COR-L47 (cell line): Measurements from ENCODE around the gene DPYSL3.

Source experiments
- DNase-seq: peaks from one replicate; lab custom pipeline; 2025; lab: John Stamatoyannopoulos, UW

Gene DPYSL3

DNA sequence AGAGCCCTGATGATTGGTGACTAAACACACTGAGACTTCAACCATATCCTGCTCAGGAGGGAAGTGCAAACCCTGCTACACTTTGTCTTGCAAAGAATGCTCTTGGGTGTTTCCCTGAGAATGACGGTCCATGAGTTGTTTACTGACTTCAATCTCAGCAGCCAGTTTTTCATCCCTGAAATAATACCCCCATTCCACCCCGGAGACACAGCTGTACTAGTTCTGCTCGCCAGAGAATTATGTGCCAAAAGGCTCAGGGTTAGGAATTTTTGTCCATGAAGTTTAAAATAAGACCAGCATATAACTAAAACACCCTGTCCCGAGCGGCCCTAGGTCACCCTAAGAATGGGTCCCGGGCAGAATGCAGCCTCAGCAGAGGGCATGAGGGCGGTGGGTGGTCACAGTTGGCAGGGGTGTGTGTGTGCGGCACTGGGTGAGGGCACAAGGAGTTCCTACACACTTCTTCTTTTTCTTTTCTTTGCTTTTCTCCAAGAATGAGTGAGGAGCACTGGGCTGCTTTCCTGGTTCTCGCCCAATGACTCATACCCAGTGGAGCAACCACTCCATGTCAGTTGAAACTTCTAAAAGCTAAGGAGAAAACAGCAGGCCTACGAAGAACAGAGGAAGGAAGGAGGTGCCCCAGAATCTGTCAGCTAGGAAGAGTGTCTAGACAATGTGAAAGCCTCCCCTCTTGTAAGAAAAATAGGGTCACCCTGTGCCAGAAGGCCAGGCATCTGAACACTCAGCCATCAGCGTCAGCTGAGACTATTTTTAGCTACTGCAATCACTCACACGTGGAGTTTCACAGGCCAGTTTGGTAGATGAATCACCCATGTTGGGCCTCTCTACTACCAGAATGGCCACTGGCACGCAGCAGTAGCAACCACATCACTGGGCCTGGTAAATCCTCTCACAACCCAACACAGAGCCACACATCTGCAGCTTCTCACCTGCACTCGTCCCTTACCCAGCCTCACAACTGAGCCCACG, 105.9 kb downstream of the DPYSL3 start:
- no peak for DNase-seq

DNA sequence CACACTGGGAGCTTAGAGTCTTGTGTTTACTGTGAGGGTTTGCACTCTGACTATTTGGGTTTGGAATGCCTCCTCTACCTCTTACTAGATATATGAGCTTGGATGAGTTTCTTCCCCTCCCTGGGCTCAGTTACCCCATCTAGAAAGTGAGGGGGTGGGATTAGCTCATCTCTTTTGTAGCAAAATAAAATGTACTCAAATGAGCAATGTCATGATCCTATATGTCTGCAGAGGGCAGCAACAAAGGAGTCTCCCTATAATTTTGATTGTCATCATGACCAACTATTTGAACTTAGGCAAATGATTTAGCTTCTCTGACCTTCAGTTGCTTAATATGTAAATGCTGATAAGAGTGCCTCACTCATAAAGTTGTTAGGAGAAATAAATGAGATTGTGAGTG, 109.0 kb downstream of the DPYSL3 start:
- no peak for DNase-seq

DNA sequence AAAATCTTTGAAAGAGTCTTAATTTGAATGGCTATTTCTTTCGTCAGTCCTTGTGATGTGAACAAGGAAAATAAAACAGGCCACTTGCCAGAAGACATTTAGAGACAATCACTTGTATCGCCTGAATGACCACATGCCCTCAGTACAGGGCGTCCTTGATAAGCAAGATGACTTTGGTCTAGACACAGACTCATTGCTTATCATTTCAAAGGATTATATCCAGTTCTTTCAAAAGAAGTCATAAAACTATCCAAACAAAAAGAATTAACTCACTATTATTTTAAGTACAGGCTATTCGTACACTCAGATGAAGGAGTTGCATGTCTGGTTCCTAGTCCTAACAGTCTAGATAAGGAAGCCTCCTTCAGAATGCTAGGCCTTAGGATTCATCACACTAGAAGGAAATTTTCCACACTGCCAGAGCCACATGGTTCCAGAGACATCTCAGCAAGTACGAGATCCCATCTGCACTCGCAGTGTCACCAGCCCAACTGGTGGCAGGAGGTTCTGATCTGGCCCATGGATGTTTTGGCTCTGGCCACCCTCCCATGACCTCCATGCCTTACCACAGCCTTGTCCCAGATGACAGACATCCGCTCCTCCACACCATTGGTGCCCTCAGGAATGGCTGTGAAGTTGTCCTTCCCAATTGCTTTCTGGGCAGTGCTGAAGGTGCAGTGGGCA, 109.6 kb downstream of the DPYSL3 start:
- DNase-seq: no peak

DNA sequence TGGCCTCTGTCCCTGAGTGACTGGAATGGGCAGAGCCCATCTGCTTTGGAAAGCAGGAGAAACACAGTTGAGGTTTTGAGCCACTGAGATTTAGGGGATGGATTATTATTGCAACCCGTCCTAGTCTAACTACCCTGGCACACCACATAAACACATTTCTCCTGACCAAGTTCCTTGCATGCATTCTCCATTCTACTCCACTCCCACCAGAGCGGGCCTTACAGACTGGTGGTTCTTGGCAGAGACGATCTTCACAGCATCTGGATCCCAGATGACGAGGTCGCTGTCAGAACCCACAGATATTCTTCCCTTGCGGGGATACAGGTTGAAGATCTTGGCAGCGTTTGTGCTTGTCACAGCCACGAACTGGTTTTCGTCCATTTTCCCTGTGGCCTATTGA, 111.0 kb downstream of the DPYSL3 start:
- DNase-seq: no peak

DNA sequence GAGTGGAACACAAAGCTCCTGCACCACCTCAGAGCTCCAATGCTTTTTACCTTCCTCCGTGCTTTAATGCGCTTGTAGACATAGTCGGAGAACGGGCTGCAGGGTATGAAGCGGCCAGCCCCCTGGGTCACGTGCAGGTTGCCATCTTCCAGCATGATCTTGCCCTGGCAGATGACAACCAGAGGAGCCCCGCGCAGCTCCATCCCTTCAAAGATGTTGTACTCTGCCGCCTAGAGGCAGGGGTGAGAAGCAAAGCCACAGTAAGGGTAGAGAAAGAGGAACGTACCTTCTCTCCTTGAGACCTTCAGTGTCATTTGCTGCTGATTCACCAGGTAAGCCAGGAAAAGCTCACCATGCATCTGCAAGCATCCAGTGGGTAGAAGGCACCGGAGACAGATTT, 112.3 kb downstream of the DPYSL3 start:
- no peak for DNase-seq

DNA sequence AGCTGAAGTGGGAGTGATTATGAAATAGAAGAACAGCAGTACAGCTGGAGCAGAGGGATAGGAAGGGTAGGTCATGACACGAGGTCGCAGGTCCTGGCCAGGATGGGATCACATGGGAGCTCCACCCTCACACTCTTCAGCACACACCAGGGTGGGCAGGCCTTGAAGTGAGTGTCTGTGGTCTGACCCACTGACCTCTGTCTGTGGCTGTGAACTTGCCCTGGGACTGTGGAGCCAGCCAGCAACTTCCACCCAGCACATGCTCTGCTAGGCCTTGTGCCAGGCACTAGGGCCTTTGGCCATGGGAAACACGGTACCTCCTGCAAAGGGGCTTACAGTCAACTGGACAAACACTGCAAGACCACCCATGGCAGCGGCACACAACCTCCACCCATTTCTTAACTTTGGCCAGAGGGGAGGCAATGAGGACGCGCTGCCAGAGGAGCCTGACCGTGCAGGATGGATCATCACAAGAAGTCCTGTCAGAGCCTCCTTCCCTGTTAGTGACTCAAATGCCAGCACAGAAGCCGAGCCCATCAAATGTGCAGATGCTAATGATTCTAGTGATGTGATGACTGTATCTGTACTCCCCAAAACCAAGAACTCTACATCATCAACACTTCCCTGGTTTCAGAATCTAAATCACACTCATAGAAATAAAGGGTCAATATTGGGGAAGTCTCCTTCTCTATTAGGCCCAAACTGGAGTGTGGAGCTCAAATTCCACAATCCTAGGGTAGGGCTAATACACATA, 113.6 kb downstream of the DPYSL3 start:
- no peak for DNase-seq

DNA sequence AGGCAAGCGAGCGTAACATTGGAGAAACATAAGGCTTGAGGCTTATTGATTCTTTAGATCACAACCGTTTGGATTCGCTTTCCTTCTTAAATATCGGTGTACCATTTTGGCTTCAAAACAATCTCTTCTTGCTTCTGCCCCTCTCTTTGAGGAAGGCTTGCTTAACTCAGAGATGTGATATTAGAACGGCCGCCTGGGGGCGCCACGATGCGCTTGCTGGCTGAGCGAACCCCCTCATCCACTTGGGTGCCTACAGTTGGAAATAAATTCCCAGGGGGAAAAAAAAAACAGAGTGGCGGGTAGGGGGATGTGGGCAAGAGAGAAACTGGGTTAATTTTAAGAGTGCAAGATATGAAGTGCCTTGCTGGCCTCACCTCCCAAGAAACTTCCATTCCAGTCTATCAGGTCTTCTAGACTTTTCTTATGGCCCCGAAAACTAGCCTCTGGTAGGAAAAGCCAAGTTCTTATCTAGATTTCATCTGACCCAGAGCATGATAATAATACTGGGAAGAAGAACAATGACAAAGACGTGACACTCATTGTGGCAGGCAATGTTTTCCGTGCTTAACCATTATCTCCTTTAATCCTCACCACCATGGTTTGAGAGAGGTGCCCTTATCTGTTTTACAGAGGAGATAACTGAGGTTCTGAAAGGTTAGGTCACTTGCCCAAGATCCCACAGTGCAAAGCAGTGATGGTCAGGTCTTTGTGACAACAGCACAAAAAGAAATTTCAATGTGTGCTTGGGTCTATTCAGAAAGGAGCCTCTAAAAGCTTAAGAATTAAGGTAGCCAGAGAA, 115.8 kb downstream of the DPYSL3 start:
- DNase-seq: no peak

DNA sequence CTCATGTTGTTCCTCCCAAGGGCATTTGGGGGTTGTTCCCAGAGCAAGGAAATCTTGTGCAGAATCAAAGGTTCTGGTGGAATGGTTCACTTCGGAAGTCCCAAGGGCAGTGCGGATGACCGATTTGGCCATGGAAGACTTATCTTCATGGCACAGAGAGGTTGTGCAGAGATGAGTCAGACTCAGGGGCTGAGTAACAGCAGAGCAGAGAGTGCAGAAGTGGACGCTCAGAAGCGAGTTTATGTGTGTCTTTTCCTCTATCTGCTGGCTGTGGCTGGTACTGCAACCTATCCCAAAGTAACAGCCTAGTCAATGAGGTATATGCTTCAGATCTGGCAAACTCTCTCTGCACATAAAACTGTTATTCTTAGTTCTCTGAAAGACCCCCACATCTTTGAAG, 118.1 kb downstream of the DPYSL3 start:
- peak; percentile 11 for DNase-seq

DNA sequence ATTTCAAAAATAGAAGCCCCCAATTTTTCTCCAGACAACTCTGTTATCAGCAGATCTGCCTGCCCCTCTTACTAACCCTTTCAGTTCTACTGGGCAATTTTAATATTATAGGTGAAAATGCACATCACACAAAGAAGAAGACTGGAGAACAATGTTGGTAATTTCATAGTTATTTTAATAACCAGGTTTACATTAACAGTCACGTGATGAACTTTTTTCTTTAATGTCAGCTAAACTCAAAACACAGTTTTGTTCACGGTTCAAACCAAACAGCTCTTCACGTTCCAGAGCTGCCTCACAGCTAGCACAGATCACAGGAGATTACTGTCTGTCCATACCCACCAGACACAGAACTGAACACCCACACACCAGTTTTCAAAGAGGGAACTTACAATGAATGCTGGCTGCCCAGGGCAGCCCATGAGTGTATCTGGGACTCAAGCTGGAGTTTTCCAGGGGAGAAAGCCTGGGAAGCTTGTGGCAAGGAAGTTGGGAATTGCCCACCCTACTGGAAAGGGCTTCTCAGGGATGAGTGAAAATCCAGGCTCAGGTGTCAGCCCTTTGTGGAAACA, 119.1 kb downstream of the DPYSL3 start:
- no peak for DNase-seq

DNA sequence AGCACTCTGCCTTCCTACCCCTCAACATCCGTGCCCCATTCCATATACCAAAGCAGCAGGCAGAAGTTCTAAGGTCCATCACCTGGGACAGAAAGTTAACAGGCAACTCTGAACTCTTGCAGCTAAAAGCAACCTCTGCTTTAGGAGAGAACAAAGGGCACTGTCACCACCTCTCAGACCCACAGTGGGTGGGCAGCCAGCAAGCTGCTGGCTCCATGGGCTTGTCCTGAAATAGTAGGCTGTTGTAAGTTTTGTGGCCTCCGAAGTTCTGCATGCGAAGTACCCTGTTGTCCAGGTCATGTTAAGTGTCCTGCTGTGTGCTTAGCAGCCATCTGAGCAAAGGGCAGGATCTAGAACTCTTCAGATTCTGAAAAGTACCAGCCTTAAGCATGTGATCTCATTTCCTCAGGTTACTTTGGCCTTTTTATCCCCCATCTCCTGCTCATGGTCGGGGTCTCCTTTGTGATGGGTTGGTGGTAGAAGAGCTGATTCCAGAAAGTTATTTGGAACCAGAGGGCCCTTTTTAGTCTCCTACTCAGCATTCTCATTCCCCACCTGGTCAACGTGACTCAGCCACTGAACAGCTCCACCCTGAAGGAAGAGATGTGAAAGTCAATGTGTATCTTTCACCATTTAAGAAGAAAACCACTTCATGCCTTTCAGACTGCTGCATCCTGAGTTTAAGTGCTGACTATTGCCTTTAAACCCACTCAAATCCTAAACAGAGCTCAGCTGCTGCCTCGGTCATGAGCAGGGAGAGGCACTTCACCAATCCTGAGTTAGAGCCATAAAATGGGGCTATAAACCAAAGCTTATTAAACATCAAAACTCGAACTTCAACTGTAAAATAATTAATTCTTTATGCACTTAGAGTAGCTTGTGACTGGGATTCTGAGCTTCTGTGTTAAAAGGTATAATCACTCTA, 121.4 kb downstream of the DPYSL3 start:
- DNase-seq: no peak

DNA sequence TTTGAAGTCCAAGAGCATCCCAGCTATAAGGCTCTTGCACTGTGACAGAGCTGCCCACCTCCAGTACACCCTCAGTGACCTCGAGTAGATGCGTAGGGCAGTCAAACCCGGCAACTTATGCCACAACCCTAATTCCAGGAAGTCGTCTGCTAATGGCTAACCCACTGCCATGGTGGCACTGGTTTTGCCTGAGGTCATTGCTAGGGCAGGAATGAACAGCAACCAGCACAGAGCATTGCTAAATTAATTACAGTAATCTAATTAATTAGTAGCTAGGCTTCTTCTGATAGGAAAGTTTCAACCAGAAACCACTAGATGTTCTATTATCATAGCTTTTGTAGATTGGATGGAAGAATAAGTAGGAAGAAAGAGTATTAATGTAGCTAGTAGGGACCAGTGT, 122.8 kb downstream of the DPYSL3 start:
- no peak for DNase-seq

DNA sequence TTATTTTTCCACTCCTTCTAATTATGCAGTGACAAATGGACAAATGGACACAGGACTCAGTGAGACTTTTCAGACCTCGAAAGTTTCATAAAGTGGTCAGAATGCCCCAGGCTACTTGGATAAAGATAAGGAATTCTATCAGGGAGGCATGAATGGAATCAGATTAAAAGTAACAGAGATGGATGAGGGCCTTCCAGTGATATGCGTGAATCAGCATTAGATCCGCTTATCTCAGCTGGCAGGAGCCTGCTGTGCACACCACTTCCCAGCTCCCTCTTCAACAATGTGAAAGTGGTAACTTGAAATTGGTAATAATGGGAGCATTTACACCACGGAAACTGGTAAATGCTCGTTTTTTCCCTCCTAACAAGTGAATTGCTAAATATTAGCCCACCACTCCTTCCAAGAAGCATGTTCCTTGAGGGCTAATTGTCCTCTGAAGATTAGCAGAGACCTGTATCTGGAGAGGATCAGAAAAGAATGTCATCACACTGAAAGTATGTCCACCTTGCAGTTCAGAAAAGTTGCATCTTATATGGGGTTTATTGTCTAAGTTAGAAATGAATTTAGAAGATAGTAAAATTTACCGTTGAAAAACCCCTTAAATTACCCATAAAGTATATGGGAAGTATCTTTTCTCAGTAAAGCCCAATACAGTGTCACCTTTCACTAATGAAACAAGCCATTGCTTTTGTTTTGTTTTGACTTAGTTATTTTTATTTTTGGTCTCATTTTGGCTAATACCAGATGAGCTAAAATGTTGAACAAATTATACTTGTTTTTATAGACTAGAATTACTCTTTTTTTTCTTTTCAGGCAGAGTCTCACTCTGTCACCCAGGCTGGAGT, 125.3 kb downstream of the DPYSL3 start:
- no peak for DNase-seq

DNA sequence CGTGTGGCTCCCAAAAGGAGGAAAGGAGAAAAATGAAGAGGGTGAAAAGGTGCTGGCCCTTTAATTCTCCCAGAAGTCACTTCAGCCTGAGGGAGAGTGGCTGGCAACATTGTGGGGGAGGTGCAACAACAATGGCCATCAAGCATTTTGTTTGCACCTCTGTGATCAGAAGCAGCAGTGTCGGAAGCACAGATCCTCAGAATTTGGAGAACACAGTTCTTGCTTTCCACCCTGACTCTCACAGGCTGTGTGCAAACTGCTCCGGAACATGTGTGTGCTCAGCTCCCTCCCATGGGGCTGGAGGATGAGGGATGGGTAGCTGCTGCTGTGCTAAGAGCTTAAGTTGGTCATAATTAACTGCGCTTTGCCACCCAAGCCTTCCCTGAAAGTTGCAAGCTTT, 127.1 kb downstream of the DPYSL3 start:
- no peak for DNase-seq

DNA sequence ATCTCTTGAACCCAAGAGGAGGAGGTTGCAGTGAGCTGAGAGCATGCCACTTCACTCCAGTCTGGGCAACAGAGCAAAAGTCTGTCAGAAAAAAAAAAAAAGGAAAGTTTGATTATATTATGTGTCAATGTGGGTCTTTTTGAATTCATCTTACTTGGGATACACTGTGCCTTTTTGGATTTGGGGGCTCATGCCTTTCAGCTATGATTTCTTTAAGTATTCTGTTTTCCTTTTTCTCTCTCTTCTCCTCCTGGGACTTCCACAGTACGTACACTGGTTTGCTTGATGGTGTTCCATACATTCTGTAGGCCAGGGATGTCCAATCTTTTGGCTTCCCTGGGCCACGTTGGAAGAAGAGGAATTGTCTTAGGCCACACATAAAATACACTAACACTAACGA, 128.3 kb downstream of the DPYSL3 start:
- no peak for DNase-seq

DNA sequence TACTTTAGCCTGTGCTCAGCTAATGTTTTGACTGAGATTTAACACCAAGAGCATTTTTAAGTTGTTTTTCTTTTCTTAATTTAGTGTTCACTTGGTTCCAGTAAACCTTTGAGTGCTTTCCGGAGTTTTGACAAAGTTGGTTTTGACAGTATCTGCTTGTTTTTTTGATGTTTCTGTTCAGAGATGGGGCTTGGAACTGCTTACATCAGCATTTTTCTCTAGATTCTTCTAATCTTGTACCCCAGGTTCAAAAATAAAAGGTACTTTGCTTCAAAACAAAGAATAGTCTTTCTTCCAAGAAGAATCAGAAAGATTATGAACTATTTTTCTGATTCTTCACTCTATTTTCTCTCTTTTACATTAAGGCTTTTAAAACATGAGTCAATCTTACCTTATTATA, 132.2 kb downstream of the DPYSL3 start:
- DNase-seq: no peak

DNA sequence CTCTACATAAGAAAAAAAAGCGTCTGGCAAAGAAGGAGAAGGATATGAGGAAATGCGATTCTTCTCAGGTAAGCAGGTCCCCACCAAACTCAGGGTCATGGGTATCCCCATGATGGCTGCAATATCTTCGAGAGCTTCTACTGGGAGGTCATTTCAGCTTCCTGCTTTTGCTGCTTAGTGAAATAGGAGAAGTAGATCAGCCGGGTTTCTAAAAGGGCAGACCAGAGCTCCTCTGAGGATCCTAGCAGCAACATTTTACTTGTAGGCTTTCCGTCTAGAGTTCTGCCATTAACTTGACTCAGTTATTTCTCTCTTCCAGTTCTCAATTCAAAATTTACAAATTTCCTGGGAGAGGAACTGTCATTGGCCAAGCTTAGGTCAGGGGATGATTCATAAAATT, 134.7 kb downstream of the DPYSL3 start:
- DNase-seq: no peak

DNA sequence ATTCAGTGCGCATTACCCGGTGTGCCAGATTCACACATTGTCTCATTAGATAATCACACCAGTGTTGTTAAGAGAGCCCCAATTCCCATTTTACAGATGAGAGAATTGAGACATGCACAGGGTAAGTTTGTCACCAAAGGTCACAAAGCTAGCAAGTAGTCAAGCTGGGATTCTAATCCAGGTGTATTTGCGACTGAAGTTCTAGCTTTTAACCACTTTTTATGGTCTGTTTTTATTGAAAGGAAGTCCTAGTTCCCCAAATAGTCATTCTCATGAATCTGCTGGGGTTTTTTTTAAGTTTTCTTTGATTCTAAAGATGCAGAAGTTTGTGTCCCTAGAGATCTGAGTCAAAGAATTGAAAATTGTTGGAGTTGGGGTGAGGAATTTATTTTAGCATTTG, 136.5 kb downstream of the DPYSL3 start:
- DNase-seq: no peak

DNA sequence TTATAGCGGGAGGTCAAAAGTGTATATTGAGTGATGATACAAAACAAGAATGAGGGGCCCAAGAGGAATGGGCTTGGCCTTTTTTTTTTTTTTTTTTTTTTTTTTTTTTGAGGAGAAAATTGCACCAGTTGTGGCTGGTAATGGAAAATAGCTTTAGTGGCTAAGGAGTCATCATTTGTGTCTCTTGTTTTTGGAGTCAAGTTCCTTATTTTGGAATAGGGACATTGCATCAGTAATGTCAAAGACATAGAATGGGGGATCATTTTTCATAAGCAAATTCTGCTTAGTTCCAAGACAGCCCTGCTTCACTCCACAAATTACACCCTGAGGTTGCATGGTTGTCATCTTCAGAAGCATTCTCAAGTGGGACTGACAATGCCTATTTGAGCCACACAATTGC, 137.7 kb downstream of the DPYSL3 start:
- no peak for DNase-seq

DNA sequence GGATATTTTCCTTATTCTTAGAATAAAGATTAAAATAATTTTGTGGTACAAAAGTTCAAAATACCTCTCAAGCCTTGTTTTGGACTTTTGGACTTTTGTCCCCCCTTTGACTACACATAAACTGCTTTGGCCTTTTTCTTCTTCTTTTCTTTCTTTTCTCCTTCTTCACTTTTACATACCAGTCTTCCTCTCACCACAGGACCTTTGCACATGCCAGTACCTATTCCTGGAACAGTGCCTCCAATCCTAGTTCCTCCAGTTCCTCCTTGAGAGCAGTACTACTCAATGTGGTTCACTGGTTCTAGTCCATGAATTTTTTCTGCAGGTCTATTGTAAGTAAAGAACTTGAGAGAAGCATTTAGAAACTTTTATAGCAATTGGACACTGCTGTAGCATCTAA, 138.6 kb downstream of the DPYSL3 start:
- DNase-seq: no peak
